OCI-LY1 (cell line): ENCODE results near the gene HSPA1B.
"Not testable (repeated sequence)": the region's sequence is repeated elsewhere in the genome, so short reads cannot be mapped to it uniquely, and the experiment has no call there.

Experiments
- H2AFZ ChIP-seq: fragments of 200-600 bp; sonication (generic), shearing (Covaris generic); 2 replicates; pipeline ENCODE4 v1.6.0; 2014; ENCODE audit warnings: antibody characterized with exemption, mild to moderate bottlenecking, low read length
- H3F3A ChIP-seq: fragments of 200-600 bp; sonication (generic), shearing (Covaris generic); 2 replicates; pipeline ENCODE4 v1.6.0; 2014; ENCODE audit warnings: mild to moderate bottlenecking, antibody characterized with exemption, low read length, moderate library complexity; ENCODE audit not compliant: insufficient read depth
- H3K27ac ChIP-seq: fragments of 200-600 bp; sonication (generic); 2 replicates; pipeline ENCODE4 v1.5.1; 2014; ENCODE audit warnings: low read length, mixed run types, mild to moderate bottlenecking, low read depth; ENCODE audit not compliant: poor library complexity, severe bottlenecking
- H3K27me3 ChIP-seq: fragments of 200-600 bp; sonication (generic); 2 replicates; pipeline ENCODE4 v1.6.0; 2014; ENCODE audit warnings: antibody characterized with exemption, mild to moderate bottlenecking, low read length, moderate library complexity; ENCODE audit not compliant: insufficient read depth
- H3K36me3 ChIP-seq: fragments of 200-600 bp; sonication (generic); 2 replicates; pipeline ENCODE4 v1.6.1; 2014; ENCODE audit warnings: mild to moderate bottlenecking, antibody characterized with exemption, low read length, moderate library complexity, mixed read lengths; ENCODE audit not compliant: insufficient read depth
- H3K4me1 ChIP-seq: fragments of 200-600 bp; sonication (generic); 2 replicates; pipeline ENCODE4 v1.5.1; 2014; ENCODE audit warnings: mild to moderate bottlenecking, low read length, moderate library complexity; ENCODE audit not compliant: insufficient read depth, severe bottlenecking
- H3K4me2 ChIP-seq: fragments of 200-600 bp; sonication (generic), shearing (Covaris generic); 2 replicates; pipeline ENCODE4 v1.6.1; 2014; ENCODE audit warnings: low read length
- H3K4me3 ChIP-seq: fragments of 200-600 bp; sonication (generic); 2 replicates; pipeline ENCODE4 v1.5.1; 2014; ENCODE audit warnings: low read length, low read depth, mild to moderate bottlenecking, mixed read lengths; ENCODE audit not compliant: poor library complexity, severe bottlenecking
- H3K79me2 ChIP-seq: fragments of 200-600 bp; shearing (Covaris generic); 2 replicates; pipeline ENCODE4 v1.6.1; 2016; ENCODE audit warnings: mixed run types, low read length, mixed read lengths; ENCODE audit not compliant: insufficient read depth
- H3K9ac ChIP-seq: fragments of 200-600 bp; sonication (generic), shearing (Covaris generic); 2 replicates; pipeline ENCODE4 v1.6.1; 2014; ENCODE audit warnings: mild to moderate bottlenecking, low read length, mixed read lengths
- H3K9me2 ChIP-seq: fragments of 200-600 bp; sonication (generic), shearing (Covaris generic); 2 replicates; pipeline ENCODE4 v1.6.1; 2014; ENCODE audit warnings: low read depth, mild to moderate bottlenecking, low read length, mixed read lengths
- H3K9me3 ChIP-seq: fragments of 200-600 bp; shearing (Covaris generic); 2 replicates; pipeline ENCODE4 v1.6.1; 2014; ENCODE audit warnings: low read length, mixed read lengths
- H4K20me1 ChIP-seq: fragments of 200-600 bp; sonication (generic), shearing (Covaris generic); 2 replicates; pipeline ENCODE4 v1.6.0; 2016; ENCODE audit warnings: mild to moderate bottlenecking, low read length; ENCODE audit not compliant: insufficient read depth
- CTCF ChIP-seq: fragments of 200-600 bp; sonication (generic), shearing (Covaris generic); IDR thresholded peaks from 2 replicates; pipeline ENCODE4 v1.5.1; 2017; ENCODE audit warnings: mild to moderate bottlenecking, antibody characterized with exemption, low read length, moderate library complexity, mixed read lengths
- EZH2 ChIP-seq: fragments of 200-600 bp; sonication (generic), shearing (Covaris generic); IDR thresholded peaks from 2 replicates; pipeline ENCODE4 v1.8.0; 2017; ENCODE audit warnings: borderline replicate concordance, mixed run types, mild to moderate bottlenecking, antibody characterized with exemption, low read length, moderate library complexity, mixed read lengths

Gene HSPA1B

DNA sequence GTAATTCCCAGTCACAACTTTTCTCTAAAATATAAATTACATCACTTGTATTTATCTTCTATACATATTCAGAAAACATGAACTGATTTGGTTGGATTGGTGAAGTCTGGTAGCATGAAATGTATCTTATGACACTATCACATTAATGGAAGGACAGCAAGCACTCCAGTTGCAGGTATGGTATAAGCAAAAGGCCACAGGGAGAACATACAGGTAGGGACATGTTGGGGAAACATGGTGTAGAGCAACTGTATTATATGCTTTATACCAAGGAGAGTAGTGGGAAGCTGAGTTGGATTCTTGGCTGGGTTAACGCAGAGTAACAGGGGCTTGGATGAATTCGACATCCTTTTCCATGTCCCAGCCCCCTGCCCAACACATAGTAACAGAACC lies 30.5 kb upstream of the HSPA1B start:
- Histone ChIP-seq H4K20me1 (no peaks in the 10 kb centered on the region), H3K9me3 (no peaks in the 10 kb centered on the region), H3K36me3 (peaks cover 30% of the 10 kb centered on the region), H3F3A (0 out of 2 replicates have a peak, but pooled peaks cover 6% of the 10 kb centered on the region), H3K27ac (peak overlapping the region; percentile 70), H3K27me3 (no peaks in the 10 kb centered on the region), H2AFZ (no peak overlapping the region), H3K4me2 (no peak overlapping the region), H3K4me1 (peaks cover 29% of the 10 kb centered on the region), H3K4me3 (no peak overlapping the region), H3K79me2 (peaks cover 14% of the 10 kb centered on the region; the same call in 1 of the 2 replicates), H3K9ac (no peak overlapping the region), H3K9me2 (no peaks in the 10 kb centered on the region)
- TF ChIP-seq EZH2 (no peak), CTCF (no peak)

DNA sequence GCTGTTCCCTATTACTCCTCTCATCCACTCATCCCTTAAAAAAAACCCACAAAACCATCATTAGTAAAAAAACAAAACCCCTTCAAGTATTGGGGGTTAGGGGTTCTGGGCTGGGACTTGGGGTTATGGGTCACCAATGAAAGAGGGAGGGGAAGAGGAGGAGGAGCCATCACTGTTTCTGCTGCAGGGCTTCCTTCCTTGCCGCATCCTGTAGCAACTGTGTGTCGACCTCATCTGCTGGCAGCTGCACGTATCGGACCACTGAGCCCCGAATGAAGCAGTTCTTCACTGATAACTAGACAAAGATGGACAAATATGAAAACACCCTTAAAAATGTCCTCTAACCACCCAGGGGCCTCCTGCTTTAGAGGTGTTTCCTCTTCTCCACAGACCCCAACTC lies 29.9 kb upstream of the HSPA1B start:
- Histone ChIP-seq H3K27ac (peak overlapping the region; percentile 70), H3K79me2 (peaks cover 14% of the 10 kb centered on the region; the same call in 1 of the 2 replicates), H3K9me2 (no peaks in the 10 kb centered on the region), H2AFZ (no peak overlapping the region), H3K4me1 (peaks cover 29% of the 10 kb centered on the region), H3K9me3 (no peaks in the 10 kb centered on the region), H3K36me3 (peaks cover 27% of the 10 kb centered on the region), H4K20me1 (no peaks in the 10 kb centered on the region), H3K4me2 (no peak overlapping the region), H3K4me3 (no peak overlapping the region), H3K27me3 (no peaks in the 10 kb centered on the region), H3K9ac (no peak overlapping the region), H3F3A (0 out of 2 replicates have a peak, but pooled peaks cover 6% of the 10 kb centered on the region)
- no peak for TF ChIP-seq CTCF
- no peak for TF ChIP-seq EZH2

DNA sequence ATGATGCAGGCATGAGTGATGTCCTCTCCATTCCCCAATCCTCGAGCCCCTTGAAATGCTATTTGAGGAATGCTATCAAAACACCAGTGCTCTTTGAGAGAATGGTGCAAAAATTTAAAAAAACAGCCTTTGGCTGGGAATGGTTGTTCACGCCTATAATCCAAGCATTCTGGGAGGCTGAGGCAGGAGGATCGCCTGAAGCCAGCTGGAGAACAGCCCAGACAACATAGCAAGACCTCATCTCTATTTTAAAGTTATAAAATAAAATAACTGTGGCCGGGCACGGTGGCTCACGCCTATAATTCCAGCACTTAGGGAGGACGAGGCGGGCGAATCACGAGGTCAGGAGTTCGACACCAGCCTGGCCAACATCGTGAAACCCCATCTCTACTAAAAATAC lies 27.8 kb upstream of the HSPA1B start:
- H3K4me1 ChIP-seq = peaks cover 15% of the 10 kb centered on the region
- no peak overlapping the region for H3K4me2 ChIP-seq
- H3K9me3 ChIP-seq = no peaks in the 10 kb centered on the region
- no peaks in the 10 kb centered on the region for H3K9me2 ChIP-seq
- 0 out of 2 replicates have a peak, but pooled peaks cover 6% of the 10 kb centered on the region for H3F3A ChIP-seq
- no peak overlapping the region for H2AFZ ChIP-seq
- H3K9ac ChIP-seq = no peak overlapping the region
- H4K20me1 ChIP-seq = no peaks in the 10 kb centered on the region
- H3K79me2 ChIP-seq = peaks cover 6% of the 10 kb centered on the region; the same call in 1 of the 2 replicates
- no peak overlapping the region for H3K4me3 ChIP-seq
- H3K36me3 ChIP-seq = peaks cover 30% of the 10 kb centered on the region
- TF ChIP-seq EZH2 = no peak
- no peak for TF ChIP-seq CTCF
- no peaks in the 10 kb centered on the region for H3K27me3 ChIP-seq
- no peak overlapping the region for H3K27ac ChIP-seq

- Histone ChIP-seq H3K4me1 (peaks cover 21% of the 10 kb centered on the region), H3K36me3 (peaks cover 30% of the 10 kb centered on the region)
- H3K4me2 ChIP-seq, H4K20me1 ChIP-seq, H3K9me3 ChIP-seq, H3K27ac ChIP-seq, H3K9ac ChIP-seq, H3K79me2 ChIP-seq, H3K4me3 ChIP-seq, H2AFZ ChIP-seq, H3F3A ChIP-seq, H3K27me3 ChIP-seq, H3K9me2 ChIP-seq: not testable (repeated sequence)
Measured at GRCh38 chr6:31801031-31801927, 26.3 kb upstream of the HSPA1B start.
